ENCODE measurements around the gene TSPYL6. TPM values are rescaled to one million over a fixed set of nuclear protein-coding genes. Genes with fewer than 3 reads are reported as not detected.

TSPYL6 gene
- total RNA-seq, 2 experiments from 2014 or later, result not detected

DNA sequence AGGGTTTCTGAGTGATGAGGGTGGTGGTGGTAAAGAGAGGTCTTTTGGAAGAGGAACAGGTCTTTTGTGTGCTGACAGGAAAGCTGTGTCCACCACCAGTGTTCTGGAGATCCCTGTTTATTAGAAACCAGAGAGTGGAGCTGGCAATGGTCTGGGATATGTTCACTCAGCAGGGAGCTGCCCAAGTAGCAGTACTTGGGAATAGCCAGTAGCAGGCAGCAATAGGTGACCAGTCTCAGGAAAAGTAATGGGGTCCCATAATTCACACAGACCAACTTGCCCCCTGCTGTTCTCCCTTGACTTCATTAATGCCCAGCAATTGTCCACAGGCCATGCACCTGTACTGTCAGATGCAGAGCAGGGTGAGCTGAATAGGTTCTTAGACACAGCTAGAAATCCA is 1.8 kb downstream of the TSPYL6 start:
- Mint-ChIP-seq H3K27ac (no peak overlapping the region), H3K36me3 (ENCODE audit: low read depth) (no peaks in the 10 kb centered on the region), H3K27me3 (ENCODE audit: low read depth) (no peaks in the 10 kb centered on the region), H3K4me1 (ENCODE audit: low read depth) (no peaks in the 10 kb centered on the region), H3K9me3 (ENCODE audit: insufficient read depth) (no peaks in the 10 kb centered on the region), H3K4me3 (no peak overlapping the region)
- ATAC-seq, result no peak
- no peak for DNase-seq
- POLR2A ChIA-PET, result no interaction called here
- CTCF ChIA-PET, result no interaction called here

DNA sequence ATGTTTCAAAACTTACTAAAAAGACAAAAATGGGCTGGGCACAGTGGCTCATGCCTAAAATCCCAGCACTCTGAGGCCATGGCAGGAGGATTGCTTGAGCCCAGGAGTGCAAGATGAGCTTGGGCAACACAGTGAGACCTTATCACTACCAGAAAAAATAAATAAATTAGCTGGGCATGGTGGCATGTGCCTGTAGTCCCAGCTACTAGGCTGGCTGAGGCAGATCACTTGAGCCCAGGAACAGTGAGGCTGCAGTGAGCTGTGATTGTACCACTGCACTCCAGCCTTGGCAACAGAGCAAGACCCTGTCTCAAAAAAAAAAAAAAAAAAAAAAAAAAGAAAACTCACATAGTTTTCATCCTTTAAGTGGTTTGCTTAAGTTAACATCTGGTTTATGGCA is 6.4 kb downstream of the TSPYL6 start:
- DNase-seq (no peak), ATAC-seq (no peak)
- Mint-ChIP-seq H3K9me3 (ENCODE audit: insufficient read depth) (no peaks in the 10 kb centered on the region), H3K4me3 (no peak overlapping the region), H3K4me1 (ENCODE audit: low read depth) (no peaks in the 10 kb centered on the region), H3K27ac (no peak overlapping the region), H3K27me3 (ENCODE audit: low read depth) (no peaks in the 10 kb centered on the region), H3K36me3 (ENCODE audit: low read depth) (no peaks in the 10 kb centered on the region)
- ChIA-PET CTCF (no interaction called here), POLR2A (no interaction called here)

DNA sequence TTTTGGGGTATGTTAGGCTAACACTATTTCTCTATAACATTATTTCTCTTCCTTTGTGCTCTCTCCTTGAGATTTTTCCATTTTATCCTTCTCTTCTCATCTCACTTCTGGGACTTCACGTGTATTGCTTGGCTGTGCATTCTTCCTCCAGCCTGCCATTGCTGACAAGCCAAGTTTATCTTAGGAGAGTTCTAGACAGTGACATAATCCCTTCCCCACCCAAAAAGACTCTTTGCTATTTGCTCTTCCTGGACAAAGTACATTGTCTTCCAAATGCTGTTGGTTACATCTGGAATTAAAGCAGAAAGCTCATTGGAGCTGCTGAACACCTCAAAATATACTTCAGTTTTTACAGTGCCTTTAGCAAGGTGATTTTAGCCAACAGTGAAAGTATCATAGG is 8.9 kb downstream of the TSPYL6 start:
- ChIA-PET CTCF (no interaction called here), POLR2A (no interaction called here)
- DNase-seq (no peak), ATAC-seq (no peak)
- Mint-ChIP-seq H3K4me3 (no peak overlapping the region), H3K27ac (no peak overlapping the region), H3K27me3 (ENCODE audit: low read depth) (no peaks in the 10 kb centered on the region), H3K4me1 (ENCODE audit: low read depth) (no peaks in the 10 kb centered on the region), H3K9me3 (ENCODE audit: insufficient read depth) (no peaks in the 10 kb centered on the region), H3K36me3 (ENCODE audit: low read depth) (no peaks in the 10 kb centered on the region)

DNA sequence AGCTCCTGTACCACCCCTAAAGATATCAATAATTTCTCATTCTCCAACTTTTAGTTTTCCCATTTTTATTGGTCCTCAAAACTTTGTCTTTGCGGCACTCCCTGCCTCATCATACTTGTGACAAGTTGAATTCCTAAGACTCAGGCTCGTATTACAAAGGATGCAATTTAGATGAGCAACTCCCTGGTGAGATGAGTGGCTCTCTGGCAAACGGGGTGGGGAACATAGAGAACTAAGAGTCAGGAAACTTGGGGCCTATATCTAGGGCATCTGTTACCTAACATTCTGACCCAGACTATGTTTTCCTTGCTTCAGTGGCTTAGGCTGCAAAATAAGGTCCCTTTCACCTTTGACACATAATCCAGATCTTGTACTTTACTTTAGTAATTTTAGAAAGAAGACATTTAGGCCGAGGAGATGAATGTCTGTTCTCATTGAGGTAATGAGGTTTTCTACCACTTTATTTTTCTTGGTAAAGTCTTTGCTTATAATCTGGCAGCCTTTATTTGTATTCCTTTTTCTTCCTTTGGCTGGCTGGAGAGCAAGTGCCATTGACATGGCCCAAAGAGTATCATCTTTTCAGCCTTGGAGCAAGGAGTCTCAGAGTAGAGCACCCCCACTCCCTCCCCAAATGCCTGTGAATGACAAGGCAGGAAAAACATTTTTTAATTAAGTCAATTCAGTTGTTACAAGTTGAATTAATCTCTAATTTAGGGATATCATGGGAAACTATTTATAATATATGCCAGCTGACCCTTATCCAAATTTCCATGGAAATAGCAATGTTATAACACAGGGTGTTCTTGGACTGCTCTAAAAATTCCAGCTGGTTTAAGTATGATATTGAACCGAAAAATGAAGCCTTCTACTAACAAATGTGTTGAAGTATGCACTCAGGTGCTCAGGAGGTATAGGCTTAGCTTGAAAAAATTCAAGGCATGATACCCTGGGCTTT is 15.2 kb downstream of the TSPYL6 start:
- ChIA-PET POLR2A (no interaction called here), CTCF (no interaction called here)
- Mint-ChIP-seq H3K36me3 (ENCODE audit: low read depth) (no peaks in the 10 kb centered on the region), H3K27me3 (ENCODE audit: low read depth) (no peaks in the 10 kb centered on the region), H3K4me1 (ENCODE audit: low read depth) (no peaks in the 10 kb centered on the region), H3K4me3 (no peak overlapping the region), H3K9me3 (ENCODE audit: insufficient read depth) (no peaks in the 10 kb centered on the region), H3K27ac (no peak overlapping the region)
- no peak for ATAC-seq
- DNase-seq, result no peak

DNA sequence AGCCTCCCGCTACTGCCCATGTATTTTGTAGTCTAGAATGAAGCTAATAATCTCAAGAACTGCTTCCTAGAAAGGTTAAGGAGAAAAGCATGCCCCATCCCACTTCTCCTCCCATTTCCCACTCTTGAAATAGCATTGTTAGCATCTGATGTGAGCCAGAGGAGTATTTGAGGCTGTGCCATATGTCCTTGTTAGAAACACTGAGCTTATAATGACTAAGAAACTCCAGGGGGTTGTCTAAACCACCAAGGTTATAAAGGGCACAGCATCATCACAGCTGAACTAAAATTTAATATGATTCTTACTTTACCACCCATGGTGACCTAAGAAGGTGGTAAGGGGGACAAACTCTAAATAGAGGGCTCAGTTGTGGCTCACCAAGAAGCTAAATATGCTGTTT is 16.6 kb downstream of the TSPYL6 start:
- no peaks in the 10 kb centered on the region for H3K36me3 Mint-ChIP-seq (ENCODE audit: low read depth)
- ATAC-seq (no peak), DNase-seq (no peak)
- no peak overlapping the region for H3K4me3 Mint-ChIP-seq
- H3K9me3 Mint-ChIP-seq (ENCODE audit: insufficient read depth), result no peaks in the 10 kb centered on the region
- CTCF ChIA-PET, result interaction anchor here (1.0 kb wide), 1 partner anchor 33 kb away, joined by 4 read pairs; no protein-coding TSS in a partner anchor
- H3K27ac Mint-ChIP-seq, result no peak overlapping the region
- POLR2A ChIA-PET, result no interaction called here
- no peaks in the 10 kb centered on the region for H3K4me1 Mint-ChIP-seq (ENCODE audit: low read depth)
- H3K27me3 Mint-ChIP-seq (ENCODE audit: low read depth), result no peaks in the 10 kb centered on the region

DNA sequence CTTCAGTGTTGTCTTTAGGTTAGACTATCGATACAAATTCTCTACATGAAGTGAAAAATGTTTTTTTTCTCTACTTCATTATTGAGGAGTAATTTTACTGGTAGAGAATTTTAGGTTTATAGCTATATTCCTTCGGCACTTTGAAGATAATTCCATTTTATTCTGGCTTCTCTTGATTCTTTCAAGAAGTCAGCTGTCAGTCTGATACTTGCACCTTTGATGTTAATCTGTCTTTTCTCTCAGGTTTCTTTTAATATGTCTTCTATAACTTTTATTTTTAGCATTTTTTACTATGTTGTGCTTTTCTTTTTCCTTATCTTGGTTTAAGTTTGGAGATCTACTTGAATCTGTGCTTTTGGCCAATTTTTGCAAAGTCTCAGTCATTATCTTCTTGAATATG is 18.6 kb downstream of the TSPYL6 start:
- Mint-ChIP-seq H3K4me3 (no peak overlapping the region), H3K9me3 (ENCODE audit: insufficient read depth) (no peaks in the 10 kb centered on the region), H3K27me3 (ENCODE audit: low read depth) (no peaks in the 10 kb centered on the region), H3K4me1 (ENCODE audit: low read depth) (no peaks in the 10 kb centered on the region), H3K27ac (no peak overlapping the region), H3K36me3 (ENCODE audit: low read depth) (no peaks in the 10 kb centered on the region)
- ChIA-PET CTCF (no interaction called here), POLR2A (no interaction called here)
- ATAC-seq, result no peak
- no peak for DNase-seq

DNA sequence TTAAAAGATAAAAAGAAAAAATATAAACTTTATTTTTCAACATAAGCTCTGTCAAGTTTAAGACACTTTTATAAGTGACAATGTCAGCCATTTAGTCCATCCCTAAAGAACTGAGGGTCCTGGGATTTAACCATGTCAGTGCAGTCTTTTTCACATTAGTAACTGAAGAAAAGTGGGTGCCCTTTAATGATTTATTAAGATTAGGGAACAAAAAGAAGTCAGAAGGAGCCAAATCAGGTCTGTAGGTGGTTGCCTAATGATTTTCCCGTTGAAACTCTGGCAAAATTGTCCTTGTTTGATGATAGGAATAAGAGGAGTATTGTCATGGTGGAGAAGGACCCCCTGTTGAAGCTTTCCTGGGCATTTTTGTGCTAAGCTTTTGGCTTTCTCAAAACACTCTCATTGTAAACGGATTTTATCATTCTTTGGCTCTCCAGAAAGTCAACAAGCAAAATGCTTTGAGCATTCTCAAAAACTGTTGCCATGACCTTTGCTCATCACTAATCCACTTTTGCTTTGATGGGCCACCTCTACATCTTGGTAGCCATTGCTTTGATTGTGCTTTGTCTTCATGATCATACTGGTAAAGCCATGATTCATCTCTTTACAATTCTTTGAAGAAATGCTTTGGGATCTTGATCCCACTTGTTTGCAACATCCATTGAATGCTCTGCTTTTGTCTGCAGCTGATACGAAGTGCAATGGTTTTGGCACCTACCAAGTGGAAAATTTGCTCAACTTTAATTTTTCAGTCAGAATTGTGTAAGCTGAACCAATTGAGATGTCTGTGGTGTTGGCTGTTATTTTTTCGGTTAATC is 22.0 kb downstream of the TSPYL6 start:
- Mint-ChIP-seq H3K27ac (no peak overlapping the region), H3K36me3 (ENCODE audit: low read depth) (no peaks in the 10 kb centered on the region), H3K4me3 (no peak overlapping the region), H3K27me3 (ENCODE audit: low read depth) (no peaks in the 10 kb centered on the region), H3K9me3 (ENCODE audit: insufficient read depth) (no peaks in the 10 kb centered on the region), H3K4me1 (ENCODE audit: low read depth) (no peaks in the 10 kb centered on the region)
- DNase-seq, result no peak
- CTCF ChIA-PET, result no interaction called here
- no peak for ATAC-seq
- POLR2A ChIA-PET, result no interaction called here

DNA sequence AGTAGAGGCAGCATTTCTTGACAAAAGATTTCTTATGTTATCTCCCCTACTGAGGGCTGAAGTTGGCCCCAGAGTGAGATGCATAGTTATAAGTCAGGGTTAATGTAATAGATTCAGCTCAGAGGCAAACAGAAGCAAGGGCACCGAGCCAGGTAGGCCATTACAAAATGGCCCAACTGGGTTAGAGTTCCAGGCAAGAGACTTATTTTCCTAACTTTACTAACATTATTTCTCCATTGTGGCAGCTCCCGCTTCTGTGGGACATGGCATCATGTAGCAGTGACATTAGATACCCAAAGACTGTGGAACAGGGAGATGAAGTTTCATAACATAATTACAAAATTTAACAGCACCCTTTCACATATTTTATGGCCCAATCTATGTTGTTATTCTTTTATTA is 27.1 kb downstream of the TSPYL6 start:
- CTCF ChIA-PET, result no interaction called here
- no peaks in the 10 kb centered on the region for H3K9me3 Mint-ChIP-seq (ENCODE audit: insufficient read depth)
- no peaks in the 10 kb centered on the region for H3K27me3 Mint-ChIP-seq (ENCODE audit: low read depth)
- no peaks in the 10 kb centered on the region for H3K36me3 Mint-ChIP-seq (ENCODE audit: low read depth)
- DNase-seq (no peak), ATAC-seq (no peak)
- H3K4me3 Mint-ChIP-seq, result no peak overlapping the region
- no peak overlapping the region for H3K27ac Mint-ChIP-seq
- POLR2A ChIA-PET, result no interaction called here
- H3K4me1 Mint-ChIP-seq (ENCODE audit: low read depth), result peaks cover 5% of the 10 kb centered on the region

DNA sequence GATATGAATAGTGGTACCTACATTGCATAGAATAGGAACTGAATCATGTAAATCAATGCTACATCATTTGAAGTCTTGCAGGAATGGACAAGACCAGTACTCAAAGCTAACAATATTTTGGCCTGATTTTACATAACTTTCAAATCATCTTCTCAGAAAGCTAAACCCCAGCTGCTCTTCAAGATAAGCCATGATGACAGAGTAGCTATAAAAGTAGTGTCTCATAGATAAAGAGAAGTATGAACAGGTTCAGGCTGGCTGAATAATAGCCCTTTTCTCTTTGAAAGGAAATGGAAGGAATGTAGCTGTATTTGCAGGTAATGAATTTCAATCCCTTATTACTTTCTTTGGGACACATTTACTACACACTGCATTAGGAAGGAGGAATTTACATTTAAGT is 28.2 kb downstream of the TSPYL6 start:
- H3K4me1 Mint-ChIP-seq (ENCODE audit: low read depth), result peaks cover 5% of the 10 kb centered on the region
- DNase-seq, result no peak
- ATAC-seq, result no peak
- H3K27ac Mint-ChIP-seq, result no peak overlapping the region
- H3K4me3 Mint-ChIP-seq, result no peak overlapping the region
- no peaks in the 10 kb centered on the region for H3K9me3 Mint-ChIP-seq (ENCODE audit: insufficient read depth)
- ChIA-PET CTCF (no interaction called here), POLR2A (no interaction called here)
- no peaks in the 10 kb centered on the region for H3K36me3 Mint-ChIP-seq (ENCODE audit: low read depth)
- H3K27me3 Mint-ChIP-seq (ENCODE audit: low read depth), result no peaks in the 10 kb centered on the region

DNA sequence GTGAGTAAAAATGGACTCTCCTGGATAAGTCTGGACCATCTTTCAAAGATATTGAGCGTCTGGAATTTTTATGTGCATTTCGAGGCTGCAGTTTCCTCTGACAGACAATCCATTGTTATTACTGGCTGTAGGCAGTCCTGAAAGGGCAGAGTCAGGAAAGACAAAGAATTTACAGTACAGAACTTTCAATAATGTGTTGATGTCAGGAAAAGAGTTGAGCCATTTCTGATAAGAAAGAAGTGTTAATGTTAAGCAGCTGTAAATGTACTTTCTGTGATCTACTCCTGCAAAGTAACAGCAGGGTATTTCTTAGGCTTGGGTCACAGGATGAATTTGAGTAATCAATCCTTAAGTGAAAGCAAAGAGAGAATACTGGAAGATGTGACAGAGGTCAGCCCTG is 29.8 kb downstream of the TSPYL6 start:
- no peak for ATAC-seq
- H3K27me3 Mint-ChIP-seq (ENCODE audit: low read depth), result no peaks in the 10 kb centered on the region
- no peak overlapping the region for H3K27ac Mint-ChIP-seq
- H3K9me3 Mint-ChIP-seq (ENCODE audit: insufficient read depth), result no peaks in the 10 kb centered on the region
- ChIA-PET POLR2A (no interaction called here), CTCF (no interaction called here)
- DNase-seq, result no peak
- H3K4me1 Mint-ChIP-seq (ENCODE audit: low read depth), result peaks cover 5% of the 10 kb centered on the region
- no peak overlapping the region for H3K4me3 Mint-ChIP-seq
- H3K36me3 Mint-ChIP-seq (ENCODE audit: low read depth), result no peaks in the 10 kb centered on the region

DNA sequence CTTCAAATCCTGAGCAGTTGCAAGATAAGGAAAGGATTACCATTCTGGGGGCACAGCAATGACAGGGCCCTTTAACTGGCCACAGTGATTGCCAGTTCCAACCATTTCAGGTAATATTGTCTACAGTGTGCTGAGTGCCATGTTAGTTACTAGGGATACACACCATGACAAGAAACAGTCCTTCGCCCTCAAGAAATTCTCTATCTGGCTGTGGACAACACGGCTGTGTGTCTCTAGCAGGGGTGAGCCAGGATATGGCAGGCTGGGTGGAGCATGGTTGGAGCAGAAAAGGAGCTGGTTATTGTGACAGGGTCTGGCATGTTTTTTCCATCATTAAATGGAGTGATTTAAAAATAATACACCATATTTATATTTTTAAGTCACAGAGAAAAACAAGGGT is 31.0 kb downstream of the TSPYL6 start:
- ChIA-PET CTCF (no interaction called here), POLR2A (no interaction called here)
- H3K4me3 Mint-ChIP-seq, result no peak overlapping the region
- no peaks in the 10 kb centered on the region for H3K27me3 Mint-ChIP-seq (ENCODE audit: low read depth)
- no peak overlapping the region for H3K27ac Mint-ChIP-seq
- DNase-seq (no peak), ATAC-seq (no peak)
- no peaks in the 10 kb centered on the region for H3K36me3 Mint-ChIP-seq (ENCODE audit: low read depth)
- H3K4me1 Mint-ChIP-seq (ENCODE audit: low read depth), result peaks cover 5% of the 10 kb centered on the region
- no peaks in the 10 kb centered on the region for H3K9me3 Mint-ChIP-seq (ENCODE audit: insufficient read depth)

DNA sequence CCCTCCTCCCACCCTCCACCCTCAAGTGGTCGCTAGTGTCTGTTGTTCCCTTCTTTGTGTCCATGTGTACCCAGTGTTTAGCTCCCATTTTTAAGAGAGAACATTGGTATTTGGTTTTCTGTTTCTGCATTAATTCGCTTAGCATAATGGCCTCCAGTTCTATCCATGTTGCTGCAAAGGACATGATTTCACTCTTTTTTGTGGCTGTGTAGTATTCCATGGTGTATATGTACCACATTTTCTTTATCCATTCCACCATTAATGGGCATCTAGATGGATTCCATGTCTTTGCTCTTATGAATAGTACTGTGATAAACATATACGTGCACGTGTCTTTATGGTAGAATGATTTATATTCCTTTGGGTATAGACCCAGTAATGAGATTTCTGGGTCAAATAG is 42.9 kb downstream of the TSPYL6 start:
- H3K4me1 Mint-ChIP-seq (ENCODE audit: low read depth), result no peaks in the 10 kb centered on the region
- no peak for DNase-seq
- no peak for ATAC-seq
- peaks cover 10% of the 10 kb centered on the region for H3K9me3 Mint-ChIP-seq (ENCODE audit: insufficient read depth)
- H3K36me3 Mint-ChIP-seq (ENCODE audit: low read depth), result no peaks in the 10 kb centered on the region
- no peak overlapping the region for H3K4me3 Mint-ChIP-seq
- ChIA-PET CTCF (no interaction called here), POLR2A (no interaction called here)
- H3K27ac Mint-ChIP-seq, result no peak overlapping the region
- H3K27me3 Mint-ChIP-seq (ENCODE audit: low read depth), result no peaks in the 10 kb centered on the region

Data from activated CD8-positive, alpha-beta T cell treated with anti-CD3 and anti-CD28 coated beads, Interleukin-2, amount 10 ng/mL, durations not matched to agents 7 days and 5 days (primary cell).